WTC11 (cell line): Measurements from ENCODE around the gene KAZN. TPM values are rescaled to one million over a fixed set of nuclear protein-coding genes. Genes with fewer than 3 reads are reported as not detected.

ENCODE experiments used
- ATAC-seq: fragments of 200-7000 bp; cut with Tn5 transposase; 2 replicates; pipeline ENCODE4 v1.10.0; 2021; ENCODE audit warnings: mild to moderate bottlenecking, moderate library complexity
- CTCF ChIA-PET: fragments of 300-600 bp; sonication (Branson Sonifier 250); formaldehyde crosslinking; loops from one replicate; lab custom pipeline; 2021; ENCODE audit warnings: antibody characterized with exemption; lab: Charles Lee
- POLR2A ChIA-PET: fragments of 350-600 bp; sonication (Branson Sonifier 250); formaldehyde crosslinking; loops from one replicate; lab custom pipeline; 2021; ENCODE audit warnings: antibody characterized with exemption; lab: Charles Lee
- DNase-seq: peaks from one replicate; pipeline ENCODE4 v3.0.0; 2021; ENCODE audit warnings: low spot score
- H3K27ac Mint-ChIP-seq: 2 replicates; pipeline ENCODE4 v1.8.0; 2021; ENCODE audit warnings: mixed read lengths
- H3K27me3 Mint-ChIP-seq: 2 replicates; pipeline ENCODE4 v1.8.0; 2021; ENCODE audit warnings: low read depth, mild to moderate bottlenecking, moderate library complexity, mixed read lengths
- H3K36me3 Mint-ChIP-seq: 2 replicates; pipeline ENCODE4 v1.8.0; 2021; ENCODE audit warnings: mixed read lengths
- H3K4me1 Mint-ChIP-seq: 2 replicates; pipeline ENCODE4 v1.8.0; 2022; ENCODE audit warnings: mixed read lengths
- H3K4me3 Mint-ChIP-seq: 2 replicates; pipeline ENCODE4 v1.8.0; 2021; ENCODE audit warnings: mild to moderate bottlenecking, moderate library complexity, mixed read lengths
- H3K9me3 Mint-ChIP-seq: 2 replicates; pipeline ENCODE4 v1.8.0; 2021; ENCODE audit warnings: mixed read lengths
- GABPB1 ChIP-seq: sonication (generic); formaldehyde crosslinking; IDR thresholded peaks from 2 replicates; pipeline ENCODE4 v1.8.1; 2023; ENCODE audit warnings: mild to moderate bottlenecking, missing genetic modification reagents
- HMGA2 ChIP-seq: fragments of 250-450 bp; sonication (Bioruptor Pico); IDR thresholded peaks from 2 replicates; pipeline ENCODE4 v1.4.0; 2021; ENCODE audit warnings: mild to moderate bottlenecking, moderate library complexity
- NFE2L1 ChIP-seq: sonication (generic); formaldehyde crosslinking; IDR thresholded peaks from 2 replicates; pipeline ENCODE4 v1.8.1; 2023; ENCODE audit warnings: missing genetic modification reagents
- NR2C2 ChIP-seq: sonication (generic); formaldehyde crosslinking; IDR thresholded peaks from 2 replicates; pipeline ENCODE4 v1.8.0; 2022; ENCODE audit warnings: mild to moderate bottlenecking, missing genetic modification reagents
- TCF7 ChIP-seq: sonication (generic); formaldehyde crosslinking; IDR thresholded peaks from 2 replicates; pipeline ENCODE4 v1.8.0; 2022; ENCODE audit warnings: mild to moderate bottlenecking, low read depth, missing genetic modification reagents, moderate library complexity
- TEAD1 ChIP-seq: sonication (generic); formaldehyde crosslinking; IDR thresholded peaks from 2 replicates; pipeline ENCODE4 v1.8.0; 2022; ENCODE audit warnings: mild to moderate bottlenecking, missing genetic modification reagents
- TEAD4 ChIP-seq: sonication (generic); formaldehyde crosslinking; IDR thresholded peaks from 2 replicates; pipeline ENCODE4 v1.8.0; 2022; ENCODE audit warnings: mild to moderate bottlenecking, missing genetic modification reagents
- ZNF263 ChIP-seq: sonication (generic); formaldehyde crosslinking; IDR thresholded peaks from 2 replicates; pipeline ENCODE4 v1.8.1; 2022; ENCODE audit warnings: low read depth, mild to moderate bottlenecking, moderate library complexity, missing genetic modification reagents
- total RNA-seq: library from RNA; stranded (reverse); gene quantifications from 3 replicates; pipeline ENCODE4 v1.2.3, GENCODE V29; 2021
- TF ChIP-seq, protein P1 (sequence below): sonication (generic); formaldehyde crosslinking; IDR thresholded peaks from 2 replicates; pipeline ENCODE4 v1.8.0; 2022; ENCODE audit warnings: mild to moderate bottlenecking, missing genetic modification reagents
- TF ChIP-seq, protein P2 (sequence below): sonication (generic); formaldehyde crosslinking; IDR thresholded peaks from 2 replicates; pipeline ENCODE4 v1.8.0; 2022; ENCODE audit warnings: mild to moderate bottlenecking, missing genetic modification reagents
- TF ChIP-seq, protein P3 (sequence below): sonication (generic); formaldehyde crosslinking; IDR thresholded peaks from 2 replicates; pipeline ENCODE4 v1.8.1; 2023; ENCODE audit warnings: mild to moderate bottlenecking, missing genetic modification reagents
- TF ChIP-seq, protein P4 (sequence below): fragments of 250-450 bp; sonication (Bioruptor Pico); IDR thresholded peaks from 2 replicates; pipeline ENCODE4 v1.9.0; 2021; ENCODE audit warnings: mild to moderate bottlenecking
- TF ChIP-seq, protein P5 (sequence below): sonication (generic); formaldehyde crosslinking; IDR thresholded peaks from 2 replicates; pipeline ENCODE4 v1.8.0; 2022; ENCODE audit warnings: mild to moderate bottlenecking, missing genetic modification reagents
- TF ChIP-seq, protein P6 (sequence below): sonication (generic); formaldehyde crosslinking; IDR thresholded peaks from 2 replicates; pipeline ENCODE4 v1.8.1; 2022; ENCODE audit warnings: mild to moderate bottlenecking, missing genetic modification reagents, moderate library complexity, borderline replicate concordance
- TF ChIP-seq, protein P7 (sequence below): fragments of 250-450 bp; sonication (Bioruptor Pico); conservative IDR thresholded peaks from 2 replicates; pipeline ENCODE4 v1.9.0; 2021; ENCODE audit warnings: mild to moderate bottlenecking

The KAZN gene
- total RNA-seq, 1 experiment from 2014 or later: 19.9 TPM

DNA sequence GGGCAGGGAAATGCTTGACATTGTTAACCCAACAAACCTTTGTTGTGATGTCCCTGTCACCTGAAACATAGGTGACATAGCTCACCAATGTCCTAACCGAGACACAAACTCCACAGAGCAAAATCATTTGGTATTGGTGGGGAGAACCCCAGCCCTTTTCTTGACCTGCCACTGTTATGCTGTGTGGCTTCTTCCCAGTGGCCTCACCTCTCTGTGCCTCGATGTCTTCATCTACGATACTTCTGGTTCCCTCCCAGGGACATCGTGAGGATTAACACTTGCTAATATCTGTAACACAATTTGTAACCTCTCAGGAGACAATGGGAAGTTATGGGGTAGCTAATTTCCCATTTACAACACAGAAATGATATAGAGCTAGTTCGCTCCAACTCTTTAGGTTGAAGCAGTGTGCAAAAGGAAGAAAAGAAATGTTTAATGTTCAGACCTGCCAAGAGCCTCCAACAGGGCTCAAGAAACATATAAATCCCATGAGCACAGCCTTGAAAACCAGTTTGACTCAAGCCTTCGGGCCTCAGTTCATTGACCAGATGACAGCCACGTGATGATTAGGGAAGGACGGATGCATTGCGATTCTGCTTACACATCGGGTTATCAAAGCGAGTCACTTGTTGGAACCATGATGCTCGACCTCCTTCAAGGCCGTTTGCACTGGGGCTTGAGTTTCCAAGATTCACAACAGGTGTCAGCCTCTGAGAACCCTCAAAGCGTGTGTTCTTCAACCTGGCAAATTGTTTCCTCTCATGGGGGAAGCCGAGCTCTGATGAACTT, 517.3 kb downstream of the KAZN start:
- ATAC-seq (no peak), DNase-seq (no peak)
- H3K36me3 Mint-ChIP-seq: no peaks in the 10 kb centered on the region
- ChIA-PET CTCF (interaction anchor here (1.0 to 3.4 kb wide), 3 partner anchors 13 to 38 kb away, joined by 3 to 20 read pairs (median 5); partner anchors contain the start of gene TMEM51), POLR2A (no interaction called here)
- TF ChIP-seq, protein P1, sequence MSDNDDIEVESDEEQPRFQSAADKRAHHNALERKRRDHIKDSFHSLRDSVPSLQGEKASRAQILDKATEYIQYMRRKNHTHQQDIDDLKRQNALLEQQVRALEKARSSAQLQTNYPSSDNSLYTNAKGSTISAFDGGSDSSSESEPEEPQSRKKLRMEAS (CRISPR knock-in tag): no peak
- TF ChIP-seq, protein P2, sequence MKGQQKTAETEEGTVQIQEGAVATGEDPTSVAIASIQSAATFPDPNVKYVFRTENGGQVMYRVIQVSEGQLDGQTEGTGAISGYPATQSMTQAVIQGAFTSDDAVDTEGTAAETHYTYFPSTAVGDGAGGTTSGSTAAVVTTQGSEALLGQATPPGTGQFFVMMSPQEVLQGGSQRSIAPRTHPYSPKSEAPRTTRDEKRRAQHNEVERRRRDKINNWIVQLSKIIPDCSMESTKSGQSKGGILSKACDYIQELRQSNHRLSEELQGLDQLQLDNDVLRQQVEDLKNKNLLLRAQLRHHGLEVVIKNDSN (CRISPR knock-in tag): no peak
- TF ChIP-seq, protein P3, sequence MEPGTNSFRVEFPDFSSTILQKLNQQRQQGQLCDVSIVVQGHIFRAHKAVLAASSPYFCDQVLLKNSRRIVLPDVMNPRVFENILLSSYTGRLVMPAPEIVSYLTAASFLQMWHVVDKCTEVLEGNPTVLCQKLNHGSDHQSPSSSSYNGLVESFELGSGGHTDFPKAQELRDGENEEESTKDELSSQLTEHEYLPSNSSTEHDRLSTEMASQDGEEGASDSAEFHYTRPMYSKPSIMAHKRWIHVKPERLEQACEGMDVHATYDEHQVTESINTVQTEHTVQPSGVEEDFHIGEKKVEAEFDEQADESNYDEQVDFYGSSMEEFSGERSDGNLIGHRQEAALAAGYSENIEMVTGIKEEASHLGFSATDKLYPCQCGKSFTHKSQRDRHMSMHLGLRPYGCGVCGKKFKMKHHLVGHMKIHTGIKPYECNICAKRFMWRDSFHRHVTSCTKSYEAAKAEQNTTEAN: no peak
- TF ChIP-seq, protein P4, sequence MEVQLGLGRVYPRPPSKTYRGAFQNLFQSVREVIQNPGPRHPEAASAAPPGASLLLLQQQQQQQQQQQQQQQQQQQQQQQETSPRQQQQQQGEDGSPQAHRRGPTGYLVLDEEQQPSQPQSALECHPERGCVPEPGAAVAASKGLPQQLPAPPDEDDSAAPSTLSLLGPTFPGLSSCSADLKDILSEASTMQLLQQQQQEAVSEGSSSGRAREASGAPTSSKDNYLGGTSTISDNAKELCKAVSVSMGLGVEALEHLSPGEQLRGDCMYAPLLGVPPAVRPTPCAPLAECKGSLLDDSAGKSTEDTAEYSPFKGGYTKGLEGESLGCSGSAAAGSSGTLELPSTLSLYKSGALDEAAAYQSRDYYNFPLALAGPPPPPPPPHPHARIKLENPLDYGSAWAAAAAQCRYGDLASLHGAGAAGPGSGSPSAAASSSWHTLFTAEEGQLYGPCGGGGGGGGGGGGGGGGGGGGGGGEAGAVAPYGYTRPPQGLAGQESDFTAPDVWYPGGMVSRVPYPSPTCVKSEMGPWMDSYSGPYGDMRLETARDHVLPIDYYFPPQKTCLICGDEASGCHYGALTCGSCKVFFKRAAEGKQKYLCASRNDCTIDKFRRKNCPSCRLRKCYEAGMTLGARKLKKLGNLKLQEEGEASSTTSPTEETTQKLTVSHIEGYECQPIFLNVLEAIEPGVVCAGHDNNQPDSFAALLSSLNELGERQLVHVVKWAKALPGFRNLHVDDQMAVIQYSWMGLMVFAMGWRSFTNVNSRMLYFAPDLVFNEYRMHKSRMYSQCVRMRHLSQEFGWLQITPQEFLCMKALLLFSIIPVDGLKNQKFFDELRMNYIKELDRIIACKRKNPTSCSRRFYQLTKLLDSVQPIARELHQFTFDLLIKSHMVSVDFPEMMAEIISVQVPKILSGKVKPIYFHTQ (CRISPR knock-in tag): no peak
- TF ChIP-seq NR2C2 (CRISPR knock-in tag) (no peak), NFE2L1 (CRISPR knock-in tag) (no peak), HMGA2 (CRISPR knock-in tag) (no peak)
- TF ChIP-seq, protein P5, sequence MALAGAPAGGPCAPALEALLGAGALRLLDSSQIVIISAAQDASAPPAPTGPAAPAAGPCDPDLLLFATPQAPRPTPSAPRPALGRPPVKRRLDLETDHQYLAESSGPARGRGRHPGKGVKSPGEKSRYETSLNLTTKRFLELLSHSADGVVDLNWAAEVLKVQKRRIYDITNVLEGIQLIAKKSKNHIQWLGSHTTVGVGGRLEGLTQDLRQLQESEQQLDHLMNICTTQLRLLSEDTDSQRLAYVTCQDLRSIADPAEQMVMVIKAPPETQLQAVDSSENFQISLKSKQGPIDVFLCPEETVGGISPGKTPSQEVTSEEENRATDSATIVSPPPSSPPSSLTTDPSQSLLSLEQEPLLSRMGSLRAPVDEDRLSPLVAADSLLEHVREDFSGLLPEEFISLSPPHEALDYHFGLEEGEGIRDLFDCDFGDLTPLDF (CRISPR knock-in tag): no peak
- TF ChIP-seq, protein P6, sequence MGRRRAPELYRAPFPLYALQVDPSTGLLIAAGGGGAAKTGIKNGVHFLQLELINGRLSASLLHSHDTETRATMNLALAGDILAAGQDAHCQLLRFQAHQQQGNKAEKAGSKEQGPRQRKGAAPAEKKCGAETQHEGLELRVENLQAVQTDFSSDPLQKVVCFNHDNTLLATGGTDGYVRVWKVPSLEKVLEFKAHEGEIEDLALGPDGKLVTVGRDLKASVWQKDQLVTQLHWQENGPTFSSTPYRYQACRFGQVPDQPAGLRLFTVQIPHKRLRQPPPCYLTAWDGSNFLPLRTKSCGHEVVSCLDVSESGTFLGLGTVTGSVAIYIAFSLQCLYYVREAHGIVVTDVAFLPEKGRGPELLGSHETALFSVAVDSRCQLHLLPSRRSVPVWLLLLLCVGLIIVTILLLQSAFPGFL (CRISPR knock-in tag): no peak
- no peak overlapping the region for H3K4me3 Mint-ChIP-seq
- H3K27me3 Mint-ChIP-seq: no peaks in the 10 kb centered on the region
- H3K4me1 Mint-ChIP-seq: peaks cover 12% of the 10 kb centered on the region
- H3K27ac Mint-ChIP-seq: no peak overlapping the region
- no peaks in the 10 kb centered on the region for H3K9me3 Mint-ChIP-seq

DNA sequence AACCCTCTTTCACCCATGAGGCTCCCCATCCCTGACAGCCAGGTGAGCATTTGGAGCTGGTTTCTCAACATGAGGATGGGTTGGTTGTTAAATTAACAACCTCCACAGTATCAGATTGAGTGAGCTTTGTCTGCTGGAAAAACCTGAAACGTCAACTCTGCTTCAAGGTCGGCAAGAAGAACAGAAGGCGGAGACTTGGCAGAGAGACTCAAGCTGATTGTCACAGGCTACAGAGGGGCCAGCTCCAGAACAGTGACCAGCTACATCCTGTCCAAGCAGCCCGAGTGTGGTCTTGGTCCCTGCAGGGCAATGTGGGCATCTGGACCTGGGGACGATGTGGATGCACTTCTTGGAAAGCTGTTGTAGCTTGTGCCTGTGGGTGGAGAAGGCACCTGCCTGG, 518.5 kb downstream of the KAZN start:
- H3K4me1 Mint-ChIP-seq: peaks cover 12% of the 10 kb centered on the region
- H3K36me3 Mint-ChIP-seq: no peaks in the 10 kb centered on the region
- ChIA-PET CTCF (interaction anchor here (1.0 to 3.4 kb wide), 4 partner anchors 12 to 206 kb away, joined by 3 to 20 read pairs (median 4); partner anchors contain the start of gene TMEM51), POLR2A (interaction anchor here (0.6 kb wide), 1 partner anchor 224 kb away, joined by 4 read pairs; no protein-coding TSS in a partner anchor)
- H3K27ac Mint-ChIP-seq: no peak overlapping the region
- no peak for TF ChIP-seq NFE2L1 (CRISPR knock-in tag)
- TF ChIP-seq ZNF263: no peak
- no peak for DNase-seq
- ATAC-seq: no peak
- no peak overlapping the region for H3K4me3 Mint-ChIP-seq
- no peaks in the 10 kb centered on the region for H3K9me3 Mint-ChIP-seq
- no peaks in the 10 kb centered on the region for H3K27me3 Mint-ChIP-seq

DNA sequence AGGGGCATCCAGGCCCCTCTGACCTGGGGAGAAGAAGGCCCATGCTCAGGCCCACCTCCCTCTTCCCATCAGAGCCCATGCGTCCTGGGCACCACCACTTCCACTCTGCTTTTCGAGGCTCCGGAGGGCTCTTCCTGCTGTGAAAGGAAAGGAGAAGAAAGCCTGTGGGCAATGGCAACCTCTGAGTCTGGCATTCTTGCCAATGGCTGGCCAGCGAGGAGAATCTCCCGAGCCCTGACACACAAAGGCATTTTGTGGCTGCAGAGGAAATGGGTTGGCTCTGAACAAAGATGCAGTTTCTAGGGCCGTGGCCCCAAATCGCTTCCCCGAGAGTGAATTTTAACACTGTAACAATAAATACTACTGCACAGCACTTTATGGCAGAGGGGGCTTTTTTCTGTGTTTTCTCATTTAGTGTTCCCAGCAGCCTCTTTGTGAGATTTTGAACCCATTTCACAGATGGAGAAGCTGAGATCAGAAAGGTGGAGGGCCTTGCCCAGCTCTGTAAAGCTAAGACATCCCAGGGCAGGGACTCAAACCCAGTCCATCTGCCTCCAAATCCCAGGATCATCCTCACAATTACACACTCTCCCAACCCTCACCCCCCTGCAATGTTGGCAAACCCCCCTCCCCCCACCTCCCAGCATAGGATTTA, 519.3 kb downstream of the KAZN start:
- ATAC-seq (no peak), DNase-seq (no peak)
- no peak overlapping the region for H3K27ac Mint-ChIP-seq
- no peaks in the 10 kb centered on the region for H3K27me3 Mint-ChIP-seq
- peaks cover 21% of the 10 kb centered on the region for H3K4me1 Mint-ChIP-seq
- no peaks in the 10 kb centered on the region for H3K9me3 Mint-ChIP-seq
- CTCF ChIA-PET: interaction anchor here (1.3 to 3.4 kb wide), 2 partner anchors 11 to 205 kb away, joined by 3 to 20 read pairs; no protein-coding TSS in a partner anchor
- POLR2A ChIA-PET: no interaction called here
- H3K36me3 Mint-ChIP-seq: no peaks in the 10 kb centered on the region
- H3K4me3 Mint-ChIP-seq: no peak overlapping the region
- TF ChIP-seq TCF7: no peak
- TF ChIP-seq, protein P7, sequence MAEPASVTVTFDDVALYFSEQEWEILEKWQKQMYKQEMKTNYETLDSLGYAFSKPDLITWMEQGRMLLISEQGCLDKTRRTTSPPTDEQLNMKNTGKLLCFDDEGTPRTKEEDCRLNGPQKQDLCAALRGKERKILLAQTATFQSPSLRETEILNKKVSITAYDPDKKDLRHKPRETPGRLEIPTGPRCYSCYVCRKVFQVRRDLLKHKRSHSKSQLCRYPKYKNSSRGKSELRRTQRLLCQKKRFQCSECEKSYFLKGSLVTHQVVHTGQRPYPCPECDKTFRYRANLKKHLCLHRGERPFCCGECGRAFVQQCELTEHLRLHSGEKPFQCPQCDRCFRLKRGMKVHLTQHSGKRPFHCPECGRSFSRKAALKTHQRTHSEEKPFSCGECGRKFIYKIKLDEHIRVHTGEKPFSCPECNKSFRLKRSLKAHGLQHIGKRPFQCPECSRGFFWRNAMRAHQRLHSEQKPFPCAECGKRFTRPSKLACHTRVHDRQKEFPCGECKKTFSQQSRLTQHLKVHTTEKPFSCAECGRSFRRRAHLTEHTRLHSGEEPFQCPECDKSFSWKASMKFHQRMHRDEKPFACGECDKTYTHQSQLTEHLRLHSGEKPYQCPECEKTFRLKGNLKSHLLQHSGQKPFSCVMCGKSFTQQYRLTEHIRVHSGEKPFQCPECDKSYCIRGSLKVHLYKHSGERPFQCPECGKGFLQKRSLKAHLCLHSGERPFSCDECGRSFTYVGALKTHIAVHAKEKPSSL (CRISPR knock-in tag): no peak
- TF ChIP-seq GABPB1 (CRISPR knock-in tag): no peak
- TF ChIP-seq TEAD4 (CRISPR knock-in tag): no peak
- no peak for TF ChIP-seq TEAD1 (CRISPR knock-in tag)
